Testis (tissue), 3 donors: Measurements from ENCODE around the gene KRT34. TPM values are rescaled to one million over a fixed set of nuclear protein-coding genes. Genes with fewer than 3 reads are reported as not detected.

Source experiments
- DNase-seq: peaks from one replicate; pipeline ENCODE4 v3.0.0-alpha.2; 2019
- H3K27ac ChIP-seq, 2 donors: fragments of 200-600 bp; sonication (generic); one replicate each; pipeline ENCODE4 v1.5.1; 2019
- H3K27me3 ChIP-seq: fragments of 200-600 bp; sonication (generic); one replicate; pipeline ENCODE4 v1.5.1; 2019
- H3K36me3 ChIP-seq: fragments of 200-600 bp; sonication (generic); one replicate; pipeline ENCODE4 v1.5.1; 2017; ENCODE audit warnings: low read depth; ENCODE audit errors: missing control alignments
- H3K4me1 ChIP-seq: fragments of 200-600 bp; sonication (generic); one replicate; pipeline ENCODE4 v1.5.1; 2019
- H3K4me3 ChIP-seq, 2 donors: fragments of 200-600 bp; sonication (generic); one replicate each; pipeline ENCODE4 v1.5.1; 2017 to 2019
- H3K9me3 ChIP-seq: fragments of 200-600 bp; sonication (generic); one replicate; pipeline ENCODE4 v1.5.1; 2017
- CTCF ChIP-seq, 3 experiments: fragments of 450-650 bp in 2 of 3; fragments of 200-600 bp in 1 of 3; sonication (generic) in 1 of 3; IDR thresholded peaks; one replicate each; pipeline ENCODE4 v1.5.1; 2016 to 2019; ENCODE audit warnings: antibody characterized with exemption in 3 of 3, mild to moderate bottlenecking in 2 of 3, moderate library complexity in 1 of 3
- POLR2A ChIP-seq: fragments of 450-650 bp; IDR thresholded peaks from one replicate; pipeline ENCODE4 v1.6.1; 2017; ENCODE audit warnings: antibody characterized with exemption, mild to moderate bottlenecking, moderate library complexity
- WGBS, 2 donors: methylation state at CpG; one replicate each; pipeline ENCODE4 v1.1.5; 2018; 5-methylcytosine and 5-hydroxymethylcytosine counted together
- intact Hi-C: fragments of 100-400 bp; cut with DNase I; formaldehyde crosslinking; loops from one replicate; pipeline ENCODE4 v1.15.1; 2023; ENCODE audit warnings: low total_unique reads
- polyA plus RNA-seq: library from polyadenylated mRNA; stranded (reverse); fragments of 350-450 nt; fragmentation: Illumina TruSeq; extraction: RNeasy Lipid Tissue Mini Kit (QIAGEN cat#74804); gene quantifications from one replicate; pipeline ENCODE4 v1.2.3, GENCODE V29; 2014; ENCODE audit warnings: low read depth, low replicate concordance; ENCODE audit not compliant: insufficient read depth
- total RNA-seq, 2 donors: library from RNA; depleted of rRNA; stranded (reverse); fragments of >200 nt; gene quantifications; one replicate each; pipeline ENCODE4 v1.2.3, GENCODE V29; 2016

KRT34 gene
- total and polyA plus RNA-seq, 3 donors from 2014 or later = 0.50 to 1.2 (median 0.55) TPM

GRCh38 chr17:41413982-41414381 lies 31.9 kb upstream of the KRT34 start:
- intact Hi-C loops = no loop called here
- Histone ChIP-seq H3K4me1 (peaks cover 24% of the 10 kb centered on the region), H3K27ac (no peak overlapping the region), H3K9me3 (no peaks in the 10 kb centered on the region), H3K4me3 (no peak overlapping the region), H3K27me3 (no peaks in the 10 kb centered on the region), H3K36me3 (no peaks in the 10 kb centered on the region)
- 60 to 79% methylated on average over 1 to 2 of the region's 2 CpGs for WGBS, 2 donors
- no peak for TF ChIP-seq CTCF (IDR thresholded peaks at IDR 0.05)
- TF ChIP-seq POLR2A = no peak
- no peak for DNase-seq

GRCh38 chr17:41413353-41413957 lies 31.3 kb upstream of the KRT34 start:
- Histone ChIP-seq H3K36me3 (no peaks in the 10 kb centered on the region), H3K9me3 (no peaks in the 10 kb centered on the region), H3K27me3 (no peaks in the 10 kb centered on the region), H3K4me1 (peaks cover 24% of the 10 kb centered on the region), H3K4me3 (no peak overlapping the region), H3K27ac (no peak overlapping the region)
- WGBS, 2 donors = 76 to 81% methylated on average over 5 of the region's 5 CpGs
- no peak for DNase-seq
- intact Hi-C loops = no loop called here
- TF ChIP-seq POLR2A (no peak), CTCF (IDR thresholded peaks at IDR 0.05) (no peak)

GRCh38 chr17:41411072-41411840 lies 29.1 kb upstream of the KRT34 start:
- TF ChIP-seq POLR2A (no peak), CTCF (IDR thresholded peaks at IDR 0.05) (no peak)
- intact Hi-C loops = no loop called here
- 85 to 93% methylated on average over 13 to 20 of the region's 20 CpGs for WGBS, 2 donors
- H3K9me3 ChIP-seq = no peaks in the 10 kb centered on the region
- H3K4me3 ChIP-seq = no peak overlapping the region
- no peaks in the 10 kb centered on the region for H3K36me3 ChIP-seq
- H3K4me1 ChIP-seq = peaks cover 13% of the 10 kb centered on the region
- no peak for DNase-seq
- no peak overlapping the region for H3K27ac ChIP-seq
- no peaks in the 10 kb centered on the region for H3K27me3 ChIP-seq

GRCh38 chr17:41407226-41407625 lies 25.1 kb upstream of the KRT34 start:
- intact Hi-C loops = no loop called here

More at GRCh38 chr17:41407226-41407625, 25.1 kb upstream of the KRT34 start:
- H3K4me3 ChIP-seq = no peak overlapping the region
- WGBS, 2 donors = 90 to 94% methylated on average over 10 of the region's 10 CpGs
- no peaks in the 10 kb centered on the region for H3K9me3 ChIP-seq
- no peaks in the 10 kb centered on the region for H3K27me3 ChIP-seq
- no peak overlapping the region for H3K27ac ChIP-seq
- no peaks in the 10 kb centered on the region for H3K36me3 ChIP-seq
- DNase-seq = no peak
- no peaks in the 10 kb centered on the region for H3K4me1 ChIP-seq
- no peak for TF ChIP-seq POLR2A
- no peak for TF ChIP-seq CTCF (IDR thresholded peaks at IDR 0.05)
